ENCODE results near the gene GFRA4.
"Not testable (repeated sequence)": the region's sequence is repeated elsewhere in the genome, so short reads cannot be mapped to it uniquely, and the experiment has no call there.

The GFRA4 gene

GRCh38 chr20:3631534-3631933, 31.7 kb downstream of the GFRA4 start:
- Mint-ChIP-seq H3K27me3 (no peaks in the 10 kb centered on the region), H3K27ac (no peak overlapping the region), H3K9me3 (no peaks in the 10 kb centered on the region), H3K4me1 (ENCODE audit: low read depth) (no peaks in the 10 kb centered on the region), H3K36me3 (ENCODE audit: low read depth) (peaks cover 22% of the 10 kb centered on the region), H3K4me3 (no peak overlapping the region)

GRCh38 chr20:3630429-3630828, 32.8 kb downstream of the GFRA4 start:
- no peaks in the 10 kb centered on the region for H3K4me1 Mint-ChIP-seq (ENCODE audit: low read depth)
- no peak overlapping the region for H3K4me3 Mint-ChIP-seq

GRCh38 chr20:3629893-3630292, 33.3 kb downstream of the GFRA4 start:
- peaks cover 22% of the 10 kb centered on the region for H3K36me3 Mint-ChIP-seq (ENCODE audit: low read depth)
- no peaks in the 10 kb centered on the region for H3K27me3 Mint-ChIP-seq
- H3K4me3 Mint-ChIP-seq, result no peak overlapping the region
- no peaks in the 10 kb centered on the region for H3K4me1 Mint-ChIP-seq (ENCODE audit: low read depth)
- no peaks in the 10 kb centered on the region for H3K9me3 Mint-ChIP-seq
- H3K27ac Mint-ChIP-seq, result no peak overlapping the region

More at GRCh38 chr20:3630429-3630828, 32.8 kb downstream of the GFRA4 start:
- Mint-ChIP-seq H3K36me3 (ENCODE audit: low read depth) (peaks cover 22% of the 10 kb centered on the region), H3K9me3 (no peaks in the 10 kb centered on the region), H3K27ac (no peak overlapping the region), H3K27me3 (no peaks in the 10 kb centered on the region)

- no peaks in the 10 kb centered on the region for H3K9me3 Mint-ChIP-seq
- H3K4me1 Mint-ChIP-seq (ENCODE audit: low read depth), result no peaks in the 10 kb centered on the region
- H3K27me3 Mint-ChIP-seq, result no peaks in the 10 kb centered on the region
- H3K27ac Mint-ChIP-seq, result no peak overlapping the region
- no peak overlapping the region for H3K4me3 Mint-ChIP-seq
- peaks cover 18% of the 10 kb centered on the region for H3K36me3 Mint-ChIP-seq (ENCODE audit: low read depth)
Observed at GRCh38 chr20:3628502-3629314, 34.5 kb downstream of the GFRA4 start.

- Mint-ChIP-seq H3K9me3 (no peaks in the 10 kb centered on the region), H3K4me1 (ENCODE audit: low read depth) (no peaks in the 10 kb centered on the region), H3K27me3 (no peaks in the 10 kb centered on the region), H3K36me3 (ENCODE audit: low read depth) (peaks cover 18% of the 10 kb centered on the region), H3K27ac (no peak overlapping the region), H3K4me3 (no peak overlapping the region)
Observed at GRCh38 chr20:3627476-3627875, 35.7 kb downstream of the GFRA4 start.

- H3K9me3 Mint-ChIP-seq, result no peaks in the 10 kb centered on the region
- H3K27ac Mint-ChIP-seq, result no peak overlapping the region
- H3K4me1 Mint-ChIP-seq (ENCODE audit: low read depth), result no peaks in the 10 kb centered on the region
- H3K4me3 Mint-ChIP-seq, result no peak overlapping the region
- no peaks in the 10 kb centered on the region for H3K27me3 Mint-ChIP-seq
- H3K36me3 Mint-ChIP-seq (ENCODE audit: low read depth), result peaks cover 13% of the 10 kb centered on the region
Observed at GRCh38 chr20:3622406-3622805, 40.8 kb downstream of the GFRA4 start.

- Mint-ChIP-seq H3K27me3 (no peaks in the 10 kb centered on the region), H3K36me3 (ENCODE audit: low read depth) (peaks cover 13% of the 10 kb centered on the region), H3K9me3 (no peaks in the 10 kb centered on the region), H3K4me1 (ENCODE audit: low read depth) (no peaks in the 10 kb centered on the region), H3K4me3 (no peak overlapping the region), H3K27ac (no peak overlapping the region)
Observed at GRCh38 chr20:3621111-3621510, 42.1 kb downstream of the GFRA4 start.

- Mint-ChIP-seq H3K4me3 (no peak overlapping the region), H3K36me3 (ENCODE audit: low read depth) (peaks cover 20% of the 10 kb centered on the region)
Observed at GRCh38 chr20:3616250-3616649, 46.9 kb downstream of the GFRA4 start.

GRCh38 chr20:3615171-3615840, 47.9 kb downstream of the GFRA4 start:
- H3K9me3 Mint-ChIP-seq; H3K4me1 Mint-ChIP-seq (ENCODE audit: low read depth); H3K4me3 Mint-ChIP-seq; H3K27me3 Mint-ChIP-seq; H3K27ac Mint-ChIP-seq: not testable (repeated sequence)
- H3K36me3 Mint-ChIP-seq (ENCODE audit: low read depth), result peaks cover 20% of the 10 kb centered on the region

More at GRCh38 chr20:3616250-3616649, 46.9 kb downstream of the GFRA4 start:
- H3K9me3 Mint-ChIP-seq, result no peaks in the 10 kb centered on the region
- H3K27me3 Mint-ChIP-seq, result no peaks in the 10 kb centered on the region
- H3K4me1 Mint-ChIP-seq (ENCODE audit: low read depth), result no peaks in the 10 kb centered on the region
- H3K27ac Mint-ChIP-seq, result no peak overlapping the region

GRCh38 chr20:3614466-3614865, 48.7 kb downstream of the GFRA4 start:
- Mint-ChIP-seq H3K4me1 (ENCODE audit: low read depth) (no peaks in the 10 kb centered on the region), H3K9me3 (no peaks in the 10 kb centered on the region), H3K27me3 (no peaks in the 10 kb centered on the region), H3K27ac (no peak overlapping the region), H3K4me3 (no peak overlapping the region), H3K36me3 (ENCODE audit: low read depth) (peaks cover 20% of the 10 kb centered on the region)

- Mint-ChIP-seq H3K4me3 (no peak overlapping the region), H3K27ac (no peak overlapping the region), H3K27me3 (no peaks in the 10 kb centered on the region), H3K4me1 (ENCODE audit: low read depth) (no peaks in the 10 kb centered on the region), H3K36me3 (ENCODE audit: low read depth) (peaks cover 24% of the 10 kb centered on the region), H3K9me3 (no peaks in the 10 kb centered on the region)
Observed at GRCh38 chr20:3613821-3614440, 49.3 kb downstream of the GFRA4 start.

GRCh38 chr20:3612795-3613572, 50.2 kb downstream of the GFRA4 start:
- H3K36me3 Mint-ChIP-seq (ENCODE audit: low read depth), result peaks cover 19% of the 10 kb centered on the region
- H3K9me3 Mint-ChIP-seq, result no peaks in the 10 kb centered on the region
- no peak overlapping the region for H3K27ac Mint-ChIP-seq
- no peak overlapping the region for H3K4me3 Mint-ChIP-seq
- H3K27me3 Mint-ChIP-seq, result no peaks in the 10 kb centered on the region
- no peaks in the 10 kb centered on the region for H3K4me1 Mint-ChIP-seq (ENCODE audit: low read depth)

GRCh38 chr20:3611901-3612300, 51.3 kb downstream of the GFRA4 start:
- no peaks in the 10 kb centered on the region for H3K4me1 Mint-ChIP-seq (ENCODE audit: low read depth)
- H3K36me3 Mint-ChIP-seq (ENCODE audit: low read depth), result peaks cover 13% of the 10 kb centered on the region
- H3K9me3 Mint-ChIP-seq, result no peaks in the 10 kb centered on the region
- H3K27me3 Mint-ChIP-seq, result no peaks in the 10 kb centered on the region
- H3K27ac Mint-ChIP-seq, result no peak overlapping the region
- H3K4me3 Mint-ChIP-seq, result no peak overlapping the region
